LNCAP (cell line): ENCODE measurements around the gene MTHFD2.

ENCODE experiments used
- TF ChIP-seq, protein P1 (sequence below): fragments of 450-650 bp; IDR thresholded peaks from 2 replicates; pipeline ENCODE4 v1.5.1; 2017; ENCODE audit warnings: mild to moderate bottlenecking

The MTHFD2 gene

DNA sequence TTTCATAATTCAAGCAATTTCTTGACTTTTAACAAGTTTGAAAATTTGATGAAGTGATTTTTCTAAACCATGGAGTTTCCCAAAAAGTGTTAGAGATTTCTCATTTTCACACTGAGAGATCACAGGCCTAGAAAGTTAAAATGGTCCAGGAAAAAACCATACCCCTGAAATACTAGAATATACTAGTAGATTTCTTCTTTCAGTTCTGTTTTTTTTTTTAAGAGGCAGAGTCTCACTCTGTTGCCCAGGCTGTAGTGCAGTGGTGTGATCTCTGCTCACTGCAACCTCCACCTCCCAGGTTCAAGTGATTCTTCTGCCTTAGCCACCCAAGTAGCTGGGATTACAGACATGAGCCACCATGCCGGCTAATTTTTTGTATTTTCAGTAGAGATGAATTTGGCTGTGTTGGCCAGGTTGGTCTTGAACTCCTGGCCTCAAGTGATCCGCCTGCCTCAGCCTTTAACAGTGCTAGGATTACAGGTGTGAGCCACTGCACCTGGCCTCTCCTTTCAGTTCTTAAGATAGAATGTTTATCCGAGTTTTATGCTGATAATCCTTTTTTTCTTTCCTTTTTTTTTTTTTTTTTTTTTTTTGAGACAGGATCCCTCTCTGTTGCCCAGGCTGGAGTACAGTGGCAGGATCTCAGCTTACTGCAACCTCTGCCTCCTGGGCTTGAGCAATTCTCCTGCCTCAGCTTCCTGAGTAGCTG lies 14.4 kb downstream of the MTHFD2 start:
- TF ChIP-seq, protein P1, sequence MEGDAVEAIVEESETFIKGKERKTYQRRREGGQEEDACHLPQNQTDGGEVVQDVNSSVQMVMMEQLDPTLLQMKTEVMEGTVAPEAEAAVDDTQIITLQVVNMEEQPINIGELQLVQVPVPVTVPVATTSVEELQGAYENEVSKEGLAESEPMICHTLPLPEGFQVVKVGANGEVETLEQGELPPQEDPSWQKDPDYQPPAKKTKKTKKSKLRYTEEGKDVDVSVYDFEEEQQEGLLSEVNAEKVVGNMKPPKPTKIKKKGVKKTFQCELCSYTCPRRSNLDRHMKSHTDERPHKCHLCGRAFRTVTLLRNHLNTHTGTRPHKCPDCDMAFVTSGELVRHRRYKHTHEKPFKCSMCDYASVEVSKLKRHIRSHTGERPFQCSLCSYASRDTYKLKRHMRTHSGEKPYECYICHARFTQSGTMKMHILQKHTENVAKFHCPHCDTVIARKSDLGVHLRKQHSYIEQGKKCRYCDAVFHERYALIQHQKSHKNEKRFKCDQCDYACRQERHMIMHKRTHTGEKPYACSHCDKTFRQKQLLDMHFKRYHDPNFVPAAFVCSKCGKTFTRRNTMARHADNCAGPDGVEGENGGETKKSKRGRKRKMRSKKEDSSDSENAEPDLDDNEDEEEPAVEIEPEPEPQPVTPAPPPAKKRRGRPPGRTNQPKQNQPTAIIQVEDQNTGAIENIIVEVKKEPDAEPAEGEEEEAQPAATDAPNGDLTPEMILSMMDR: no peak

DNA sequence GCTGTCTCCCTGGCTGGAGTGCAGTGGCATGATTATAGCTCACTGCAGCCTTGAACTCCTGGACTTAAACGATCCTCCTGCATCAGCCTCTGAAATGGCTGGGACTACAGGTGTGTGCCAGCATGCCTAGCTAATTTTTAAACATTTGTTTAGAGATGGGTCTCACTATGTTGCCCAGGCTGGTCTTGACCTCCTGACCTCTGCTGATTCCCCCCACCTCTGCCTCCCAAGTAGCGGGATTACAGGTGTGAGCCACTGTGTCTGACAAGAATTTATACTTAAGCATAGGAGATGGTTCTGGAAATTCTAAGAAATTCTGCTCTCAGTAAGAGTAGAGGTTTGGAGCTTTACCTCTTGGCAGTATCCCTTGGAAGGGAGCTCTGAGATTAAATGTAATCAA lies 18.2 kb downstream of the MTHFD2 start:
- TF ChIP-seq, protein P1: no peak

DNA sequence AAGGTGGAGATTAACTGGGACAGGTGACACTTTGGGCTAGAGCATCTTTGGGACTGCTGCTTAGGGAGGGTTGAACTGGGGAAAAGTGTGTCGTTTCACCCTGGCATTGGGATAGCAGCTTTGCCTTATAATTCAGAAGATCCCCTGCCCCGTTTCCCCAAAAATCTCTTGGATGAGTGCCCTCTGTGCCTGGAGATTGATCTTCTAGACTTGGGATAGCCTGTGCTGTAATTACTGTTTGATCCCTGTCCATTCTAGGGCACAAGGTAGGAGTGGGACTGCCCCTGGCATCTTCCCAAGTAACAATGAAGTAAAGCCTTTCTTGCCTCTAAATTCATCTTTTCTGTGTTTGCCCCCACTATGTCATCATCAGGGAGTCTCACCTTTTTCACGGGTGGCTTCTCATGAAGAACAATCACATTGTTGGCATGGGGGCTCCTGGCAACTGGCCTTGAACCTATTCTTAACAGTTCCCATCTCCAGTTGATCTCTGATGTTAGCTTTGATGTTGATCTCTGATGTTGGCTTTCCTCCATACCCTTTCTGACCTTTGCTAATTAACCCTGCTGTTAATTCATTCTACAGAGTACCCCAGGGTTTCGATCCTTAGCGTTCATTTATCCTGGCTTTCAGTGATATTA lies 21.6 kb downstream of the MTHFD2 start:
- TF ChIP-seq, protein P1: no peak

DNA sequence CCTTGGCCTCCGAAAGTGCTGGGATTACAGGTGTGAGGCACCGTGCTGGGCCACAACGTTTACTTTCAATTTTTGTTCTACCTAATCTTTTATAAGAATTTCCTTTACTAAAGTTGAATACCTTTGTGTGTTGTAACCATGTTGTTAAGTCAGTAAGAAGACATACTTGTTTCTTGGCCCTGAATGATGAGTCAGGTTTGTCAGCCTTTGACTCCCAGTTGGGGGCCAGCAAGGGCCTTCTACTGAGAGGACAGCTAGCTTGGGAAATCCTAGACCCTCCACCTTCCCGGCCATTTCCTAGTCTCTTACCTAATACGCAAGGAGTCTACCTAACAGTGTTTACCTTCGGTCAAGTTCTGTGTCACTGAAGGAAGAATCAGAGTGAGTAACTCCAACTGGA lies 22.7 kb downstream of the MTHFD2 start:
- TF ChIP-seq, protein P1: no peak

DNA sequence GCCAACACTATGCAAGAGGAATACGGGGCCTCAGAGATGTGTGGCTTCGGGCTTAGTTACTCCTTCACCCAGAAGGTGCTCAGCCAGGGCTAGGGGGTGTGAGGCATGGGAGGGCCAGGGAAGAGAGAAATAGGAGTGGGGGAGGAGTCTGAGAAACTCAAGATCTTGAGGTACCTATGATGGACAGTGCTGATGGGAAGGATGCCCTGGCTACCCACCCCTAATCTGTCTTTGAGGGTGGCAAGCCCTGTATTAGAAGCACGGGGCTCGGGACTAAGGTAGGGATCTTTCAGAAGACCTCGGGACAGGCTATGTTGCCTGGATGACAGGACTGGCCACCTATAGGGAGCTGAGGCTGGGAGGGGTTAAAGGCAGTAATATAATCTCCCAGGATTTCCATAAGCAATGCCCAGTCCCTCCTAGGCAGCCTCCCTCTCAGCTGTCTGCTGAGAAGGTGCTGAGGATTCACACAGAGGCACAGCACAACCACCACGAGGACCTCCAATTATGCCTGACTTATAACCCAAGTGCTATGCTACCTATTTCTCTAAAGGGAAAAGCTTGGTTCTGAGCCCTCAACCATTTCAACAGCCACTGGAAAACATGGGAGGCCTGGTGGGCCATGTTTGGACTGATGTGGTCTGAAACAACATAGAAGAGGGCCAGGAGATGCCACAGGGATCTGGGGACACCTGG lies 23.3 kb downstream of the MTHFD2 start:
- TF ChIP-seq, protein P1: no peak

DNA sequence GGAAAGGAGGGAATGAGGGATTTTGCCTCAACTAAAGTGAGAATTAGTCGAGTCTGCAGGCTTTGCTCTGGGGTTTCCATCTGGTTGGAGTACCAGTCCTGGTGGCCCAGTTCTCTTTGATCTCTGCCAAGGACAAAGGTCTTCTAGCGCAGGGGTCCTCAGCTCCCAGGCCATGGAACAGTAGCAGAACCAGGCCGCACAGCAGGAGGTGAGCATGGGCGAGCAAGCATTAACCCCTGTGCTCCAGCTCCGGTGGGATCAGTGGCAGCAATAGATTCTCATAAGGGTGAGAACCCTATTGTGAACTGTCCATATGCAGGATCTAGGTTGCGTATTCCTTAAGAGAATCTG lies 23.9 kb downstream of the MTHFD2 start:
- TF ChIP-seq, protein P1: no peak

DNA sequence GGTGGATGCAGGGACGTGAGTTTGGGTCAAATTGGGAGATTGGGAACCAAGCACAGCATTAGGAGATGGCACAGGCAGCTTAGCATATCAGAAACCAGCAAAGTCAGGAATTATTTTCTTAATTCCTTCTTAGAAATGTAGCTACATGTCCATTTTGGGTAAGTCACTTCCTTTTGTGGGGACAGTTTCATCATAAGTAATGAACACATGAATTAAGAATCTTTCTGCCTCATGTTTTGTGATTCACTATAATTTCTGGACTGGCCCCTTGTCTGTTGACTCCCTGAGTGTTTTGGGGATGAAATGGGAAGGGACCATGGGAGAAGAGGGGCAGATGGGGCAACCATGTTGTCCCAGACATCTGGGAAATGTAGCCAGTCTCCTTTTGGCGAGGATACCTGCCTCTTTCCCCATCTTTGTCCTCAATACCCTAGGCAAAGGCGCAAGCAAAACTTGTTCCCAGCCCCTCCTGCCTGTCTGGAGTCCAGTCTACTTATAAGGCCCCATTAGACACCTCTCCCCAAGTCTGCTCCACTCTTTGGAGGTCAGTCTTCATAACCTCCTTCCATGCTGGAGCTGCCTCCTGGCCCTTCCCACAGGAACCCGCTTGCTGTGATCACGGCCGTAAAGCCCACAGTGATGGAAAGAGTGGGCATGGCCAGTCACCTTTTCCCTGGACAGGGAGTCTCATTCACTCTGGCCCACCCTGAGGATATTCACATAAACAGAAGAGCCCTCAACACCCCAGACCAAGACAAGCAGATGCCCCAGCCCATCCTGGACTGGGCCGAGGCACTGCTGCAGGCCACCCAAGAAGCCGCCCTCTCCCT lies 25.7 kb downstream of the MTHFD2 start:
- TF ChIP-seq, protein P1: no peak
